Neural progenitor cell (in vitro differentiated cells): ENCODE results near the gene TMEM178B.

Experiments
- EZH2 ChIP-seq: fragments of 200-600 bp; sonication (generic); IDR thresholded peaks from 2 replicates; pipeline ENCODE4 v1.6.1; 2017; ENCODE audit warnings: antibody characterized with exemption, mild to moderate bottlenecking, moderate library complexity
- TF ChIP-seq, protein P1 (sequence below): fragments of 200-600 bp; sonication (generic); IDR thresholded peaks from 2 replicates; pipeline ENCODE4 v1.5.1; 2017; ENCODE audit warnings: antibody characterized with exemption, mild to moderate bottlenecking

DNA sequence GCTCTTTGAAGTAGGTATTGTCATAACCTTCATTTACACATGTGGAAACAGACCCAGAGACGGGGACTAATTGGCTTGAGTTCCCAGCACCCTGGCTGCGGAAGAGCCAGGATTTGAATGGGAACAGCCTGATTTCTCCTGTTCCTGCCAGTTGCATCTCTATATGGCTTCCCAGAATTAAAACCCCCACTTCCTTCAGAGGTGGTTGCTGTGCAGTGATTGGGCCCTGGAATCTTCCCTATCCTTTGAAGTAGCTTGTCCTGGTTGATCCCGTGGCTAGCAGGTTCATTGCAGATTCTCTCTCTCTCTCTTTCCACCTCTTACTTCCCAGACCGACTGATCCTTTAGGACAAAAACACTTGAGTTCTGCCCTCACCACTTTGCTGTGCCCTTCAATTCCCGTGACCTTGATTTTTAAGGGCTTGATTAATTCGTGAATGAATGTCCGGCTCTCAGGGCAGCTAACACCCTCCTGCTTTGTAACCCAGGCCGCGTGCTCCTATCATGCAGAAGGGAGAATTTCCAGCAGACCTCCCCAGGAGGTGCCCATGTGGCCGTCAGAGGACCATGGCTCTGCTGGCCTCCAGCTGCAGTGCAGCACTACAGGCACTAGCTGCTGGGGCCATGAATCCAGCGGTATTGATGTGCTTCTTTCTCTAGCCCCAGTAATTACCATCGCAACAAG lies 356.7 kb downstream of the TMEM178B start:
- TF ChIP-seq, protein P1, sequence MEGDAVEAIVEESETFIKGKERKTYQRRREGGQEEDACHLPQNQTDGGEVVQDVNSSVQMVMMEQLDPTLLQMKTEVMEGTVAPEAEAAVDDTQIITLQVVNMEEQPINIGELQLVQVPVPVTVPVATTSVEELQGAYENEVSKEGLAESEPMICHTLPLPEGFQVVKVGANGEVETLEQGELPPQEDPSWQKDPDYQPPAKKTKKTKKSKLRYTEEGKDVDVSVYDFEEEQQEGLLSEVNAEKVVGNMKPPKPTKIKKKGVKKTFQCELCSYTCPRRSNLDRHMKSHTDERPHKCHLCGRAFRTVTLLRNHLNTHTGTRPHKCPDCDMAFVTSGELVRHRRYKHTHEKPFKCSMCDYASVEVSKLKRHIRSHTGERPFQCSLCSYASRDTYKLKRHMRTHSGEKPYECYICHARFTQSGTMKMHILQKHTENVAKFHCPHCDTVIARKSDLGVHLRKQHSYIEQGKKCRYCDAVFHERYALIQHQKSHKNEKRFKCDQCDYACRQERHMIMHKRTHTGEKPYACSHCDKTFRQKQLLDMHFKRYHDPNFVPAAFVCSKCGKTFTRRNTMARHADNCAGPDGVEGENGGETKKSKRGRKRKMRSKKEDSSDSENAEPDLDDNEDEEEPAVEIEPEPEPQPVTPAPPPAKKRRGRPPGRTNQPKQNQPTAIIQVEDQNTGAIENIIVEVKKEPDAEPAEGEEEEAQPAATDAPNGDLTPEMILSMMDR = no peak
- TF ChIP-seq EZH2 = no peak
